CMK (cell line): ENCODE results near the gene HLA-G.
"Not testable (repeated sequence)": the region's sequence is repeated elsewhere in the genome, so short reads cannot be mapped to it uniquely, and the experiment has no call there.

Experiments
- DNase-seq: peaks from one replicate; pipeline ENCODE4 v3.0.0-alpha.2; 2010; ENCODE audit warnings: low read depth

Gene HLA-G

DNA sequence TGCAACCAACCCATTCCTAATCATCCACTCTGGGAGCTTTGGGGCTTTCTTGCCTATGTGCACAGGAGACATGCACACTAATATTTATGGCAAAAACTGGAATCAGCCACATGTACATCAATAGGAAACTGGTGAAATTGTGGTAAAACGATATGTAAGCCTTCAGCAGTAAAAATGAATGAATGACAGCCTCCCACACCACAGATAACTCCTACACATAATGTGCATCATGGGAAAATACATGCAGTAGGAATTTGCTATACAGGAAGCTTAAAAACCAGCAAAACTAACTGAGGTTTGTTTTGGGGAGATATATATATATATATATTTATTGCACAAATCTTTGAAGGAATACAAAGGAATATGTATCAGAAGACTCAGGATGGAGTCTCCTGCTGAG, 47.6 kb downstream of the HLA-G start:
- no peak for DNase-seq

DNA sequence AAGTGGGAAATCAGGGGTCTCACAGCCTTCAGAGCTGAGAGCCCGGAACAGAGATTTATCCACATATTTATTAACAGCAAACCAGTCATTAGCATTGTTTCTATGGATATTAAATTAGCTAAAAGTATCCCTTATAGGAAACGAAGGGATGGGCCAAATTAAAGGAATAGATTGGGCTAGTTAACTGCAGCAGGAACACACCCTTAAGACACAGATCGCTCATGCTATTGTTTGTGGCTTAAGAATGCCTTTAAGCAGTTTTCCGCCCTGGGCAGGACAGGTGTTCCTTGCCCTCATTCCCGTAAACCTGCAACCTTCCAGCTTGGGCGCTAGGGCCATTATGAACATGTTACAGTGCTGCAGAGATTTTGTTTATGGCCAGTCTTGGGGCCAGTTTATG, 48.1 kb downstream of the HLA-G start:
- not testable (repeated sequence) for DNase-seq
